Endothelial cell of umbilical vein (primary cell): ENCODE results near the gene MCTP1.

Source experiments
- CTCF ChIP-seq, 2 donors: IDR thresholded peaks; 1 replicate in 1 of 2; 2 replicates in 1 of 2; pipeline ENCODE4 v1.5.1; 2011; ENCODE audit warnings: low read length in 2 of 2, mild to moderate bottlenecking in 2 of 2, moderate library complexity in 2 of 2, control low read depth in 1 of 2, inconsistent platforms in 1 of 2, low read depth in 1 of 2; ENCODE audit not compliant: insufficient read depth in 1 of 2; ENCODE audit errors: extremely low read depth in 1 of 2
- EZH2 ChIP-seq: IDR thresholded peaks from 2 replicates; pipeline ENCODE4 v1.6.1; 2012; ENCODE audit warnings: borderline replicate concordance, low read depth, mild to moderate bottlenecking, moderate library complexity, low read length, inconsistent platforms; ENCODE audit not compliant: severe bottlenecking
- FOS ChIP-seq: IDR thresholded peaks from 2 replicates; pipeline ENCODE4 v1.6.1; 2011; ENCODE audit warnings: mild to moderate bottlenecking, low read length, moderate library complexity, borderline replicate concordance; ENCODE audit not compliant: insufficient read depth
- JUN ChIP-seq: IDR thresholded peaks from 2 replicates; pipeline ENCODE4 v1.6.1; 2011; ENCODE audit warnings: borderline replicate concordance, low read depth; ENCODE audit not compliant: insufficient read length, insufficient read depth
- MYC ChIP-seq: IDR thresholded peaks from one replicate; pipeline ENCODE4 v1.6.1; 2011; ENCODE audit warnings: mild to moderate bottlenecking, low read depth, low read length
- POLR2A ChIP-seq: IDR thresholded peaks from 2 replicates; pipeline ENCODE4 v1.6.1; 2012; ENCODE audit warnings: low read depth, mild to moderate bottlenecking, control low read depth, low read length
- POLR2AphosphoS5 ChIP-seq: IDR thresholded peaks from 2 replicates; pipeline ENCODE4 v1.6.1; 2012; ENCODE audit warnings: low read depth, mild to moderate bottlenecking, control low read depth, low read length, moderate library complexity; ENCODE audit not compliant: insufficient read depth
- TF ChIP-seq, protein P1 (sequence below): IDR thresholded peaks from 2 replicates; pipeline ENCODE4 v1.6.1; 2011; ENCODE audit not compliant: insufficient read depth, insufficient read length

GRCh38 chr5:94791829-94792228 lies 493.1 kb downstream of the MCTP1 start:
- TF ChIP-seq CTCF (IDR thresholded peaks at IDR 0.05; ENCODE audit: extremely low read depth in 1 of 2, insufficient read depth in 1 of 2, low read depth in 1 of 2, low read length in 2 of 2): no peak
- TF ChIP-seq, protein P1, sequence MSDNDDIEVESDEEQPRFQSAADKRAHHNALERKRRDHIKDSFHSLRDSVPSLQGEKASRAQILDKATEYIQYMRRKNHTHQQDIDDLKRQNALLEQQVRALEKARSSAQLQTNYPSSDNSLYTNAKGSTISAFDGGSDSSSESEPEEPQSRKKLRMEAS: no peak
- TF ChIP-seq POLR2AphosphoS5: no peak
- TF ChIP-seq EZH2: no peak
- TF ChIP-seq JUN: no peak
- no peak for TF ChIP-seq POLR2A
- TF ChIP-seq FOS: no peak
- TF ChIP-seq MYC: no peak
